Measurements from ENCODE around the gene HYLS1.

GRCh38 chr11:125903711-125904659 lies 16.5 kb downstream of the HYLS1 start, which contains the start of gene DDX25:
- TF ChIP-seq EZH2phosphoT487 (IDR thresholded peaks at IDR 0.05; ENCODE audit: borderline replicate concordance, low read length) (no peak), CTCF (IDR thresholded peaks at IDR 0.05; ENCODE audit: low read depth, low read length, poor library complexity, severe bottlenecking) (no peak)

All from DOHH2 (cell line).